ENCODE data around the gene E2F4.

- TF ChIP-seq, protein P1, sequence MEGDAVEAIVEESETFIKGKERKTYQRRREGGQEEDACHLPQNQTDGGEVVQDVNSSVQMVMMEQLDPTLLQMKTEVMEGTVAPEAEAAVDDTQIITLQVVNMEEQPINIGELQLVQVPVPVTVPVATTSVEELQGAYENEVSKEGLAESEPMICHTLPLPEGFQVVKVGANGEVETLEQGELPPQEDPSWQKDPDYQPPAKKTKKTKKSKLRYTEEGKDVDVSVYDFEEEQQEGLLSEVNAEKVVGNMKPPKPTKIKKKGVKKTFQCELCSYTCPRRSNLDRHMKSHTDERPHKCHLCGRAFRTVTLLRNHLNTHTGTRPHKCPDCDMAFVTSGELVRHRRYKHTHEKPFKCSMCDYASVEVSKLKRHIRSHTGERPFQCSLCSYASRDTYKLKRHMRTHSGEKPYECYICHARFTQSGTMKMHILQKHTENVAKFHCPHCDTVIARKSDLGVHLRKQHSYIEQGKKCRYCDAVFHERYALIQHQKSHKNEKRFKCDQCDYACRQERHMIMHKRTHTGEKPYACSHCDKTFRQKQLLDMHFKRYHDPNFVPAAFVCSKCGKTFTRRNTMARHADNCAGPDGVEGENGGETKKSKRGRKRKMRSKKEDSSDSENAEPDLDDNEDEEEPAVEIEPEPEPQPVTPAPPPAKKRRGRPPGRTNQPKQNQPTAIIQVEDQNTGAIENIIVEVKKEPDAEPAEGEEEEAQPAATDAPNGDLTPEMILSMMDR (conservative IDR thresholded peaks at IDR 0.05; ENCODE audit: low read length), result no peak
- no peak for TF ChIP-seq EZH2phosphoT487 (IDR thresholded peaks at IDR 0.05; ENCODE audit: borderline replicate concordance)
Observed at GRCh38 chr16:67182288-67182687, 9.7 kb upstream of the E2F4 start.
